GM12892 (cell line): ENCODE data around the gene FAM217A.

ENCODE experiments used
- POLR2A ChIP-seq: IDR thresholded peaks from 2 replicates; pipeline ENCODE4 v1.6.1; 2011; ENCODE audit warnings: low read depth, low read length, control low read depth
- POLR2AphosphoS5 ChIP-seq: IDR thresholded peaks from 2 replicates; pipeline ENCODE4 v1.6.1; 2011; ENCODE audit warnings: low read depth, low read length, control low read depth

GRCh38 chr6:4025681-4026080 lies 53.3 kb downstream of the FAM217A start:
- TF ChIP-seq POLR2A (no peak), POLR2AphosphoS5 (no peak)
